Peyer's patch (tissue), 4 donors: ENCODE data around the gene TSPAN19.

Experiments
- POLR2A ChIP-seq, 2 donors: fragments of 450-650 bp; IDR thresholded peaks; one replicate each; pipeline ENCODE4 v1.5.1; 2017; ENCODE audit warnings: antibody characterized with exemption in 2 of 2, mild to moderate bottlenecking in 2 of 2, moderate library complexity in 2 of 2
- TF ChIP-seq, protein P1 (sequence below), 6 experiments: fragments of 450-650 bp in 4 of 6; fragments of 200-600 bp in 2 of 6; sonication (generic) in 1 of 6; IDR thresholded peaks; one replicate each; pipeline ENCODE4 v1.5.1; 2017 to 2019; ENCODE audit warnings: antibody characterized with exemption in 6 of 6, mild to moderate bottlenecking in 3 of 6, moderate library complexity in 1 of 6

DNA sequence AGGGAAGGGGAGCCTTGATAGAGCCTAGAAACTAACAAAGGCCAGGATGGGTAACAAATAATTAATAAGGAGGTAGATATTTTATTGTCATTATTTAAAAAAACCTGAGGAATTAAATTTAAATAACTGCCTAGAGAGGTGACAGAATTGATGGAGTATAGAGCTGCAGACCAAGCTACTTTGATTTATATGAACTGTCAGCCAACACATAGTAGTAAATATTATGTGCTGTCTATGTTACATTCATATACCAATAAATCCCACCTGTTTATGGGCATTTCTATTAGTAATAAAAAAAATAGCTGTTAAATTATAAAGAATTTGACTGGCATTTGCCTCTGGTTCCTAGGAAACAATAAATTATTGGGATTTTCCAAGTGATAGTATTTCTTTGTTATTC lies 37.7 kb downstream of the TSPAN19 start:
- TF ChIP-seq, protein P1, sequence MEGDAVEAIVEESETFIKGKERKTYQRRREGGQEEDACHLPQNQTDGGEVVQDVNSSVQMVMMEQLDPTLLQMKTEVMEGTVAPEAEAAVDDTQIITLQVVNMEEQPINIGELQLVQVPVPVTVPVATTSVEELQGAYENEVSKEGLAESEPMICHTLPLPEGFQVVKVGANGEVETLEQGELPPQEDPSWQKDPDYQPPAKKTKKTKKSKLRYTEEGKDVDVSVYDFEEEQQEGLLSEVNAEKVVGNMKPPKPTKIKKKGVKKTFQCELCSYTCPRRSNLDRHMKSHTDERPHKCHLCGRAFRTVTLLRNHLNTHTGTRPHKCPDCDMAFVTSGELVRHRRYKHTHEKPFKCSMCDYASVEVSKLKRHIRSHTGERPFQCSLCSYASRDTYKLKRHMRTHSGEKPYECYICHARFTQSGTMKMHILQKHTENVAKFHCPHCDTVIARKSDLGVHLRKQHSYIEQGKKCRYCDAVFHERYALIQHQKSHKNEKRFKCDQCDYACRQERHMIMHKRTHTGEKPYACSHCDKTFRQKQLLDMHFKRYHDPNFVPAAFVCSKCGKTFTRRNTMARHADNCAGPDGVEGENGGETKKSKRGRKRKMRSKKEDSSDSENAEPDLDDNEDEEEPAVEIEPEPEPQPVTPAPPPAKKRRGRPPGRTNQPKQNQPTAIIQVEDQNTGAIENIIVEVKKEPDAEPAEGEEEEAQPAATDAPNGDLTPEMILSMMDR (IDR thresholded peaks at IDR 0.05): no peak
- no peak for TF ChIP-seq POLR2A (IDR thresholded peaks at IDR 0.05)
